Loucy (cell line): ENCODE data around the gene ASTN2.

Experiments
- CTCF ChIP-seq: fragments of 200-600 bp; sonication (generic); conservative IDR thresholded peaks from 2 replicates; pipeline ENCODE4 v1.5.1; 2014; ENCODE audit warnings: mild to moderate bottlenecking, antibody characterized with exemption, low read length
- EZH2phosphoT487 ChIP-seq: fragments of 200-600 bp; IDR thresholded peaks from 2 replicates; pipeline ENCODE4 v1.6.1; 2018; ENCODE audit warnings: antibody characterized with exemption, mild to moderate bottlenecking, moderate library complexity, borderline replicate concordance

GRCh38 chr9:116904165-116904564 lies 510.7 kb downstream of the ASTN2 start:
- no peak for TF ChIP-seq CTCF
- TF ChIP-seq EZH2phosphoT487: no peak
